ENCODE data around the gene RAPGEF1.
"Not testable (repeated sequence)": the region's sequence is repeated elsewhere in the genome, so short reads cannot be mapped to it uniquely, and the experiment has no call there.

Gene RAPGEF1

GRCh38 chr9:131685753-131686706 is 53.8 kb downstream of the RAPGEF1 start:
- DNase-seq (ENCODE audit: low spot score) = no peak

- not testable (repeated sequence) for DNase-seq (ENCODE audit: low spot score)
Measured at GRCh38 chr9:131683094-131683493, 56.8 kb downstream of the RAPGEF1 start.

GRCh38 chr9:131682261-131682660 is 57.6 kb downstream of the RAPGEF1 start:
- DNase-seq (ENCODE audit: low spot score) = no peak

DNA sequence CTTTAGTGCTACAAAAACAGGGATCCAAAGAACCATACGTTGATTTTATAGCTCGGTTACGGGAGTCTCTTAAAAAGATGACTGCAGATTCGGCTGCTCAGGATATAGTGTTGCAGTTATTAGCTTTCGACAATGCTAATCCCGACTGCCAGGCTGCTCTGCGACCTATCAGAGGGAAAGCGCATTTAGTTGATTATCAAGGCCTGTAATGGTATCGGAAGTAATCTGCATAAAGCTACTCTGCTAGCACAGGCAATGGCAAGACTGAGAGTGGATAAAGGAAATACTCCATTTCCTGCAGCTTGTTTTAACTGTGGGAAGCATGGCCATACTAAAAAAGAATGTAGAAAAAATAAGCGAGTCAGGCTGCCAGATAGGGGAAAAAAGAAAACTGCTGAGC is 58.0 kb downstream of the RAPGEF1 start:
- DNase-seq (ENCODE audit: low spot score) = not testable (repeated sequence)

- DNase-seq (ENCODE audit: low spot score) = not testable (repeated sequence)
Measured at GRCh38 chr9:131681108-131681507, 58.8 kb downstream of the RAPGEF1 start.

DNA sequence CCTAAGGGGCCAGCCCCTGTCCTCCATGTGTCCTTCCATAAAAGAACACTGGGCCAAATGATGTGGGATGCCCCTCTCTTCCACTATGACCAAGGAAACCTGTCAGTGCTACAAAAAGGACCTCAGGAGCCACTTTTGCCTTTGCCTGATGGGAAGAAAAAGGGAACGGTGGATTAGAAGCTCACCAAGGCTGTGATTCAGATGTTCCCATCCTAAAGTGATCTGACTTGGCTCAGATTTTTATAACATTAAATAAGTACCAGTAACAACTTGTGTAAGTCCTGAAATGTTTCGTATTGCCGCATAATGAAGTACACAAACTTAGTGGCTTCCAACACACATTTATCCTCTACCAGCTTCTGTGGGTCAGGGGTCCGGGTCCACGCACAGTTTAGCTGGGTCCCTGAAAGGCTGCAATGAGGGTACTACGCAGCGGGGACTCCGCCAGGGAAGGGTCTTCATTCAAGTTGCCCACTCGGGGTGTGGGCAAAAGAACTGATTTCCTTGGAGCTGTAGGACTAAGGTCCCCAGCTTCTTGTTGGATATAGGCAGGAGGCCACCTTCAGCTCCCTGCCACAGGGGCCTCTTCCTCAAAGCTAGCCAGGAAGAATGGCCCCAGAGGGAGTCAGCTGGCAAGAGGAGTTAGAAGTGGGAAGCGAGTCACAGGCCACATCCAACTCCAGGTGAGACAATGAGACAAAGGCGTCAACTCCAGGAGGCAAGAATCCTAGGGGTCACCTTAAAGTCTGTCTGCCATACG is 60.4 kb downstream of the RAPGEF1 start:
- no peak for DNase-seq (ENCODE audit: low spot score)

- DNase-seq (ENCODE audit: low spot score) = peak; percentile 92
Measured at GRCh38 chr9:131678499-131679111, 61.3 kb downstream of the RAPGEF1 start.

DNA sequence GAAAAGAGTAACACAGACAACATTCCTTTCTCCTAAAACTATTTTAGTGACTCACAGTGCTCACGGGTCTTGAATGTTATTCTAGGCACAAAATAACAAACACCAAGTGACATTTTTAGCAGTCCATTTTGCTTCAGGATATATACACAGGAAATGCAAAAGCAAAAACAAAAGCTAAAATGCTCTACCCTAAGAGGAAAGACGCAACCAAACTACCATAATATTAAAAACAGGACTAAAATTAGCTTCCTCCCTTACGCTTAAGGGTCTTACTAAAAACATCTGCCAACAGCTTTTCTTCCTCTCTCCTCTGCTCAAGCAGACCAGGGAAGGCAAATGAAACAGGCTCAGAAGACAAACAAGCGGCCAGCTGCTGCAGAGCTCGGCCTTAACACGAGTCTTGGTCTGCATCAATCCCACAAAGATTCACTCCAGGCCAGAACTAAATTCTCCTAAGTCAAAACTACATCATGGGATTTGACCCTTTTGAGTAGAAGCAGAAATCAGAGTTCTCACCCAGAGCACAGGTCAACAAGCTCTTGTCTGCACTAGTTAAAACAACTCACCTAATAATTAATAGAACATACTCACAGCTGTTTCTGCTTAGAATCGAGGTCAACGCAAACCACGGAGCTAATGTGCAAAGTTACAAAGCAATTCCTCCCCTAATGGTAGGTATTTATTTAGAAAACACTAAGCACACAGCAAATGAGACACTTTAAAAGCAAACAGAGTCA is 62.3 kb downstream of the RAPGEF1 start:
- DNase-seq (ENCODE audit: low spot score) = no peak

DNA sequence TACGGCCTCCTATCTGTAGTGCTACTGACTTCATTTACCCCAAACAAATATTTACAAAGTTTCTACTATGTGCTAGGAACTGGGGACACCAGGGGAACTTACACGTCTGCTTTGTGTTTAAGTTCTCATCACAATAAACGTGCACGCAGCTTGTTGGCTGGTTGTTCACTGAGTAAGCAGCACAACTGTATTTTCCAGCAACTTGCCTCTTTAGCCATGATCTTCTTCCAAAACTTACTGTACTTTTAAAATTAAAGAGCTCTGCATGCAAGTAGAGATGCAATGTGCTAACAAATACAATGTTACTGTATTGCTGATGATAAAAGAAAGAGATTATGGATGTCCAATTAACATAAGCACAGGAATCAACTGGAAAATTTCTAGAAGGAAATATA is 62.8 kb downstream of the RAPGEF1 start:
- no peak for DNase-seq (ENCODE audit: low spot score)

DNA sequence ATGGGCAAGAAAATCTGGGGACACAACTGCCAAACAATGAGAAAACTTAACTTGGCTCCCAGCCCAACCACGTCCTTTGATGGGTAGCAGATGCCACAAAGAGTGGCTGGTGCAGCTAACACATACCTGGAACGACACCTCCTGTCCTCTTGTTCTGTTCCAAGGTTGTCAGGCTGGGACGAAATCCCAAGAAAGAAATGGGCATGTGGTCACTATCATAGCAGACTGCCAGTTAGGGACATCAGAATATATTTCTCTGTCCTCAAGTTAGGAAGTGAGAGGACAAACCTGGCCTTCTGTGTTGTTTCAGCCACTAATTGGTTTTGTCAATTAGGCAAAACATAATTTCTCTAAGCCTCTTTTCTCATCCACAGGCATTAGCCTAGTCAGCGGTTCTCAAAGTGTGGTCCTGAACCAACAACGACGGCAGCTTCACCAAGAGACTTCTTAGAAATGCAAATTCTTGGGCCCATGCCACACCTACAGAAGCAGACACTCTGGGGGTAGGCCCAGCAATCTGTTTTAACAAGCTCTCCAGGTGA is 63.4 kb downstream of the RAPGEF1 start:
- peak; percentile 67 for DNase-seq (ENCODE audit: low spot score)

DNA sequence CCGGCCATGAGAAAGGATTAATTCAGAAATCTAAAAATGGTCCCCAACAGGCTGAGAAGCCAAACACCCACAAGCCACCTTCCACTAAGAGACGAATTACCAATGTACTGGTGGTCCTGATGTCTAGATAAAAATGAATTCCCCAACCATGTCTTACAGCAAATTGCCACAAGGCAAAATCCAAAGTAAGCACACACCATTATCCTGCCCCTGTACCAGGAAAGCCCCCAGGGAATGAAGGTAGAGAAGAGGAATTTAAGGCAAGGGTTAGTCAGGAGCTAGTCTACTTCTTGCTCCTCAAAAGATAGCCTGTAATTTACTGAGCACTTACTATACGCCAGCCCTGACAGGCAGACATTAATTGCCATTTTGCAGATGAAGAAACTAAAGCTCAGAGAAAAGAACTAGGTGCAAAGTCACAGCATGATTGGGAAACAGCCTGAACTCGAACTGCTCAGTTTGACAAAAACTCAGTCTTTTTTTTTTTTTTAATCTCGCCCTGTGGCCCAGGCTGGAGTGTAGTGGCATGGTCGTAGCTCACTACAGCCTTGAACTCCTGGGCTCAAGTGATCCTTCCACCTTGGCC is 64.3 kb downstream of the RAPGEF1 start:
- no peak for DNase-seq (ENCODE audit: low spot score)

DNA sequence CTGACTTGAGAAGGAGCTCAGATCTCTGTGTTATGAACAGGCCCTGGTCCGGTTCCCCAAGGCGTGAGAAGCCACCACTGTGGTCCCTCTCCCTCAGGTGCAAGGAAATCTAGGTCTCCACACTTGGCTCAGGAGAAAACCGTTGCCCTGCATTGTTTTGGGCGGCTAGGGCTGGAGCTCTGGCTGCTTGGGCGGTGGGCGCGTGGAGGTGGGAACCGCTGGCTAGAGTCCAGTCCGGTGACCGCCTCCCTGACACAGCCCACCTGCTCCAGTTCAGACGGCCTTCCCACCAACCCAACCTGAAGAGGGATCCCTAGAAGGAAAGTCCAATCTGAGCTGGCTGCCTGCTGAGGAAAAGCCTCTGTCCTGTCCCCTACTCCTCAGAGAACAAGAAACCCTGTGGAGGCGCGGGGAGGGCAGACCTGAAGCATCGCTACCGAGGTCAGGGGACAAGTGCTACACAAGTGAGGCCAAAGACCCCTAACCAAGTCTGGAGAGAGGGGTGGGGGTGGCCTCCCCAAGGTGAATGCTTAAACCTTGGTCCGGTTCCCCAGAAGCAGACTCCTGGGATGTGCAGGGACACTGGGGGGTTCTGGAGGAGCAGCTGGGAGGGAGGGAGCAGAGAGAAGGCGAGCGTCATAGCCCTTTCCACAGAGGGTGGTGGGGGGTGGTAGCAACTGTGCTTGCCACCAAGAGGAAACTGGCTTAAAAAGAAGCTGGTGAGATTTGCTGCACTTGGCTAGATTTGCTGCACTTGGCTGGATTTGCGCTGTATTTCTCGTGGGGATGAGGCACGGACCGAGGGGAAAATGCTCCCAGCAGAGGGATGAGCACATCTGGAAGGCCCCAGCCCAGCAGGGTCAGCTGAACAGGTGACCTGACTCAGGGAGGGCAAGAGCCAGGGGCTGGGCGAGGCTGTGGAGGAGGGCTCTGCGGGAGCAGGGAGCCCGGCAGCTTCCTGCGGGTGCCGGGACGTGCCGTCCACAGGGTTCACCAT is 65.2 kb downstream of the RAPGEF1 start:
- no peak for DNase-seq (ENCODE audit: low spot score)

- DNase-seq (ENCODE audit: low spot score) = no peak
Measured at GRCh38 chr9:131673531-131673930, 66.3 kb downstream of the RAPGEF1 start.

- DNase-seq (ENCODE audit: low spot score) = no peak
Measured at GRCh38 chr9:131673068-131673467, 66.8 kb downstream of the RAPGEF1 start.

DNA sequence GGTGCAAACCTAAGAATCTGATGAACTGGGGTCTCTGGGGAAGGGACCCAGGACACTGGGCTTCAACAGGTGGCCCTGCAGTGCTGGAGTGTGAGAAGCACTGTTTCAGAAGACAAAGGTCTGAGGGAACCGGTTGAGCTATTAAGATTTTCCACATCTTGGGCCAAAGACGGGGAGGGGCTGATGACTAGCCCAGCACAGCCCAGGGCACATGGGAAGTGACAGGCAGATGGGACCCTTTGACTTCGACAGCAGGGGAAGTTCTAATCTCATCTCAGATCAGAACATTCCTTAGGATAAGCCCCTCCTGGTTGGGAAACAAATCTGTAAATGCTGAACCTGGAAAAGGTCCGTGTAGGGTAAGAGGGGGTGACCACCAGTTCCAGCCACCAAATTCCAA is 67.4 kb downstream of the RAPGEF1 start:
- no peak for DNase-seq (ENCODE audit: low spot score)

GRCh38 chr9:131671133-131671520 is 68.7 kb downstream of the RAPGEF1 start:
- no peak for DNase-seq (ENCODE audit: low spot score)

GRCh38 chr9:131670247-131671132 is 69.4 kb downstream of the RAPGEF1 start:
- peak; percentile 35 for DNase-seq (ENCODE audit: low spot score)

DNA sequence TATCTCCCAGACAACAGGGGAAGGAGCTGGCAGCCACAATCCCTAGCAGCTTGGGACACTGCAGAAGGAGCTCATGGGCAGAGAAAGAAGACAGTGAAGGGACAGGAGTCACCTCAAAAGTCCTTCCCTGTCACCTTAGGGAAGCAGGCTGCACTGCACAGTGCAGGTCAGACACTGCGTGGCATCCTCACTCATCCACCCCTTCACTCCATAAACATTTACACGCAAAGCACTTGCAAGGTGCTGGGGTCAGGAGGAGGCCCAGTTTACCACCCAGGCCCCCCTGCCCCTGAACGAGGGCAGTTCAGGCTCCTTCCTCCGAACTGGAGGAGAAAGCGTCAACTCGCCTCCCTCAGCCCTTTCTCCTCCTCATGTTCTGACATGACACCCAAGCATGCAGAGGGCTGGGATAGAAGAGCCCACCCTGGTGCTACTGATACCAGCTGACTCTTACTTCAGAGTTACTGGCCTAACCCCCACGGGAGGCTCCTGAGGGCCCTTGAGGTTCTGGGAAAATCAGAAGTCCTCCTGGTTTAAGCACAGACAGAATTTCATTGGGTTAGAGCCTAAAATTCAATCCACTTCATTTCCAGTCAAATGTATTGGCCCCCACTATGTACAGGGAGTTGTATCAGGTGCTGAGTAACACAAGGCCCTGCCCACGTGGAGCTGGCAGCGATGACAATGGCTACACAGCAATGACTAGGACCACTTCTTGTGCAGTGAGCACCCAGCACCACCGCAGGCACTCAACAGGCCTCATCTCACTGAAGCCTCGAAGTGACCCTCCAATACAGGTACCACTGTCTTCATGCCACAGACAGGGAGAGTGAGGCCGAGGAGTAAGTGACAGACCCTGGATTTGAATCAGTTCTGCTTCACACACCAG is 70.4 kb downstream of the RAPGEF1 start:
- no peak for DNase-seq (ENCODE audit: low spot score)

Data from CD4-positive, alpha-beta T cell treated with Interleukin-2 at 100 ng/mL for 4 hours (primary cell).